ENCODE results near the gene JAKMIP3.

Gene JAKMIP3

GRCh38 chr10:132054564-132054963 is 11.2 kb upstream of the JAKMIP3 start:
- TF ChIP-seq CTCF (IDR thresholded peaks at IDR 0.05; ENCODE audit: low read depth, low read length) = no peak
- no peak overlapping the region for H3K4me3 ChIP-seq (ENCODE audit: low read depth, low read length)

- TF ChIP-seq CTCF (IDR thresholded peaks at IDR 0.05; ENCODE audit: low read depth, low read length) = no peak
- no peak overlapping the region for H3K4me3 ChIP-seq (ENCODE audit: low read depth, low read length)
Observed at GRCh38 chr10:132055616-132056015, 10.1 kb upstream of the JAKMIP3 start.

- TF ChIP-seq CTCF (IDR thresholded peaks at IDR 0.05; ENCODE audit: low read depth, low read length) = no peak
- no peak overlapping the region for H3K4me3 ChIP-seq (ENCODE audit: low read depth, low read length)
Observed at GRCh38 chr10:132056663-132057062, 9.1 kb upstream of the JAKMIP3 start.

- no peak for TF ChIP-seq CTCF (IDR thresholded peaks at IDR 0.05; ENCODE audit: low read depth, low read length)
- H3K4me3 ChIP-seq (ENCODE audit: low read depth, low read length) = no peak overlapping the region
Observed at GRCh38 chr10:132057191-132057681, 8.5 kb upstream of the JAKMIP3 start.

GRCh38 chr10:132058111-132058745 is 7.5 kb upstream of the JAKMIP3 start:
- no peak for TF ChIP-seq CTCF (IDR thresholded peaks at IDR 0.05; ENCODE audit: low read depth, low read length)
- no peak overlapping the region for H3K4me3 ChIP-seq (ENCODE audit: low read depth, low read length)

GRCh38 chr10:132058793-132059759 is 6.7 kb upstream of the JAKMIP3 start:
- no peak for TF ChIP-seq CTCF (IDR thresholded peaks at IDR 0.05; ENCODE audit: low read depth, low read length)

More at GRCh38 chr10:132058793-132059759, 6.7 kb upstream of the JAKMIP3 start:
- H3K4me3 ChIP-seq (ENCODE audit: low read depth, low read length) = no peak overlapping the region

Measured in WI38 (cell line).